Measurements from ENCODE around the gene BTAF1. TPM values are rescaled to one million over a fixed set of nuclear protein-coding genes. Genes with fewer than 3 reads are reported as not detected.

Gene BTAF1
- total RNA-seq, 1 donor from 2014 or later: 35.5 TPM

- Histone ChIP-seq H3K4me3 (ENCODE audit: low read length in 3 of 3) (no peak overlapping the region), H3K9ac (ENCODE audit: low read depth in 1 of 3, low read length in 3 of 3) (no peak overlapping the region), H3K36me3 (ENCODE audit: control insufficient read depth in 3 of 3, insufficient read depth in 3 of 3, low read length in 3 of 3) (peaks cover 0 to 11% (median 0%) of the 10 kb centered on the region in 3 donors), H3K27me3 (ENCODE audit: control insufficient read depth in 3 of 3, insufficient read depth in 3 of 3, low read length in 3 of 3) (no peaks in the 10 kb centered on the region), H3K4me1 (ENCODE audit: control insufficient read depth in 3 of 3, insufficient read depth in 3 of 3, low read length in 3 of 3) (no peaks in the 10 kb centered on the region), H3K9me3 (ENCODE audit: control insufficient read depth in 3 of 3, low read length in 3 of 3) (no peaks in the 10 kb centered on the region), H3K27ac (ENCODE audit: low read depth, low read length) (no peak overlapping the region)
Measured at GRCh38 chr10:91976317-91977051, 52.9 kb downstream of the BTAF1 start.

- no peak overlapping the region for H3K9ac ChIP-seq (ENCODE audit: low read depth in 1 of 3, low read length in 3 of 3)
- H3K4me1 ChIP-seq (ENCODE audit: control insufficient read depth in 3 of 3, insufficient read depth in 3 of 3, low read length in 3 of 3): no peaks in the 10 kb centered on the region
- no peak overlapping the region for H3K4me3 ChIP-seq (ENCODE audit: low read length in 3 of 3)
- no peak overlapping the region for H3K27ac ChIP-seq (ENCODE audit: low read depth, low read length)
- H3K27me3 ChIP-seq (ENCODE audit: control insufficient read depth in 3 of 3, insufficient read depth in 3 of 3, low read length in 3 of 3): no peaks in the 10 kb centered on the region
- no peaks in the 10 kb centered on the region for H3K9me3 ChIP-seq (ENCODE audit: control insufficient read depth in 3 of 3, low read length in 3 of 3)
- peaks cover 0 to 18% (median 6%) of the 10 kb centered on the region in 3 donors for H3K36me3 ChIP-seq (ENCODE audit: control insufficient read depth in 3 of 3, insufficient read depth in 3 of 3, low read length in 3 of 3)
Measured at GRCh38 chr10:91977491-91977890, 53.9 kb downstream of the BTAF1 start.

GRCh38 chr10:91978585-91978984, 55.0 kb downstream of the BTAF1 start:
- peaks cover 8 to 25% (median 17%) of the 10 kb centered on the region in 3 donors for H3K36me3 ChIP-seq (ENCODE audit: control insufficient read depth in 3 of 3, insufficient read depth in 3 of 3, low read length in 3 of 3)
- H3K4me3 ChIP-seq (ENCODE audit: low read length in 3 of 3): no peak overlapping the region
- H3K27ac ChIP-seq (ENCODE audit: low read depth, low read length): no peak overlapping the region
- H3K4me1 ChIP-seq (ENCODE audit: control insufficient read depth in 3 of 3, insufficient read depth in 3 of 3, low read length in 3 of 3): no peaks in the 10 kb centered on the region
- H3K27me3 ChIP-seq (ENCODE audit: control insufficient read depth in 3 of 3, insufficient read depth in 3 of 3, low read length in 3 of 3): no peaks in the 10 kb centered on the region
- H3K9ac ChIP-seq (ENCODE audit: low read depth in 1 of 3, low read length in 3 of 3): no peak overlapping the region
- no peaks in the 10 kb centered on the region for H3K9me3 ChIP-seq (ENCODE audit: control insufficient read depth in 3 of 3, low read length in 3 of 3)

- Histone ChIP-seq H3K36me3 (ENCODE audit: control insufficient read depth in 3 of 3, insufficient read depth in 3 of 3, low read length in 3 of 3) (peaks cover 8 to 29% (median 26%) of the 10 kb centered on the region in 3 donors), H3K9ac (ENCODE audit: low read depth in 1 of 3, low read length in 3 of 3) (no peak overlapping the region)
Measured at GRCh38 chr10:91980319-91980718, 56.7 kb downstream of the BTAF1 start.

DNA sequence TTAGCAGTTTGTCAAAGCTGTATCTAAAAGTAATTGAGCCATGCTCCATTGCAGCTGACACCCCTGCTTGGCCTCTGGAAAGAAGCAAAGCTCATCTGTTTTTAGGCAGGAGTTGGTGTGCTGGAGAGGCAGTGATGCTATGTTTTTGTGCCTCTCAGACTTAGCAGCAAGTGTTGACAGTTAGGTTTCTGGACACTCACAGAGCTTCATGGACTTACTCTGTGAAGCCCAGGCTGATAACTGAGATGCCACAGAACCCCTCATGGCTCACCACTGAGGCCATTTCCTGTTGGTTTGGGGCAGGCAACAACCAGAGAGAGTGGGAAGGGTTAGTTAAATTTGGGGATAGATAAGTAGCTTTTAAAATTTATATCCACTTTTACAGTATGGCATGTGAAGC, 59.8 kb downstream of the BTAF1 start:
- Histone ChIP-seq H3K27ac (ENCODE audit: low read depth, low read length) (no peak overlapping the region), H3K4me3 (ENCODE audit: low read length in 3 of 3) (no peak overlapping the region), H3K36me3 (ENCODE audit: control insufficient read depth in 3 of 3, insufficient read depth in 3 of 3, low read length in 3 of 3) (peaks cover 8 to 34% (median 33%) of the 10 kb centered on the region in 3 donors), H3K9ac (ENCODE audit: low read depth in 1 of 3, low read length in 3 of 3) (no peak overlapping the region), H3K27me3 (ENCODE audit: control insufficient read depth in 3 of 3, insufficient read depth in 3 of 3, low read length in 3 of 3) (no peaks in the 10 kb centered on the region), H3K4me1 (ENCODE audit: control insufficient read depth in 3 of 3, insufficient read depth in 3 of 3, low read length in 3 of 3) (no peaks in the 10 kb centered on the region), H3K9me3 (ENCODE audit: control insufficient read depth in 3 of 3, low read length in 3 of 3) (no peaks in the 10 kb centered on the region)

More at GRCh38 chr10:91980319-91980718, 56.7 kb downstream of the BTAF1 start:
- no peaks in the 10 kb centered on the region for H3K9me3 ChIP-seq (ENCODE audit: control insufficient read depth in 3 of 3, low read length in 3 of 3)
- no peaks in the 10 kb centered on the region for H3K4me1 ChIP-seq (ENCODE audit: control insufficient read depth in 3 of 3, insufficient read depth in 3 of 3, low read length in 3 of 3)
- H3K27me3 ChIP-seq (ENCODE audit: control insufficient read depth in 3 of 3, insufficient read depth in 3 of 3, low read length in 3 of 3): no peaks in the 10 kb centered on the region
- no peak overlapping the region for H3K4me3 ChIP-seq (ENCODE audit: low read length in 3 of 3)
- no peak overlapping the region for H3K27ac ChIP-seq (ENCODE audit: low read depth, low read length)

- Histone ChIP-seq H3K4me1 (ENCODE audit: control insufficient read depth in 3 of 3, insufficient read depth in 3 of 3, low read length in 3 of 3) (no peaks in the 10 kb centered on the region), H3K36me3 (ENCODE audit: control insufficient read depth in 3 of 3, insufficient read depth in 3 of 3, low read length in 3 of 3) (peaks cover 13 to 43% (median 31%) of the 10 kb centered on the region in 3 donors), H3K9ac (ENCODE audit: low read depth in 1 of 3, low read length in 3 of 3) (no peak overlapping the region), H3K27ac (ENCODE audit: low read depth, low read length) (no peak overlapping the region), H3K27me3 (ENCODE audit: control insufficient read depth in 3 of 3, insufficient read depth in 3 of 3, low read length in 3 of 3) (no peaks in the 10 kb centered on the region), H3K4me3 (ENCODE audit: low read length in 3 of 3) (no peak overlapping the region), H3K9me3 (ENCODE audit: control insufficient read depth in 3 of 3, low read length in 3 of 3) (no peaks in the 10 kb centered on the region)
Measured at GRCh38 chr10:91987397-91988037, 63.9 kb downstream of the BTAF1 start.

DNA sequence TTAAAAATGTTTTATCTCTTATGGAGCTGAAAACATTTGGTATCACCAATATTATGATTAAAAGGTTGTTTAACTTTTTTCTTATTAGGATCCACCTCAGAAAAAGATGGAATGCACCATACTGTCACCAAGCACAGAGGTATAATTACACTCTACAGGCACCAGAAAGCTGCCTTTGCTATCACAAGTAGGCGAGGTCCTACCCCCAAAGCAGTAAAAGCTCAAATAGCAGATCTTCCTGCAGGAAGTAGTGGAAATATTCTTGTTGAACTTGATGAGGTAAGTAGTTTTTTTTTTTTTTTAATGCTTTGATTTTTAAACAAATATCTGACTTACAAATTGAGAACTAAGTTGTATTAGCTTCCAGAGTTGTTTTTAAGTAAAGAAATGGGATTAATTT, 68.5 kb downstream of the BTAF1 start:
- Histone ChIP-seq H3K27ac (ENCODE audit: low read depth, low read length) (no peak overlapping the region), H3K9me3 (ENCODE audit: control insufficient read depth in 3 of 3, low read length in 3 of 3) (no peaks in the 10 kb centered on the region), H3K36me3 (ENCODE audit: control insufficient read depth in 3 of 3, insufficient read depth in 3 of 3, low read length in 3 of 3) (peaks cover 14 to 41% (median 31%) of the 10 kb centered on the region in 3 donors), H3K4me1 (ENCODE audit: control insufficient read depth in 3 of 3, insufficient read depth in 3 of 3, low read length in 3 of 3) (no peaks in the 10 kb centered on the region), H3K9ac (ENCODE audit: low read depth in 1 of 3, low read length in 3 of 3) (no peak overlapping the region), H3K27me3 (ENCODE audit: control insufficient read depth in 3 of 3, insufficient read depth in 3 of 3, low read length in 3 of 3) (no peaks in the 10 kb centered on the region), H3K4me3 (ENCODE audit: low read length in 3 of 3) (no peak overlapping the region)

DNA sequence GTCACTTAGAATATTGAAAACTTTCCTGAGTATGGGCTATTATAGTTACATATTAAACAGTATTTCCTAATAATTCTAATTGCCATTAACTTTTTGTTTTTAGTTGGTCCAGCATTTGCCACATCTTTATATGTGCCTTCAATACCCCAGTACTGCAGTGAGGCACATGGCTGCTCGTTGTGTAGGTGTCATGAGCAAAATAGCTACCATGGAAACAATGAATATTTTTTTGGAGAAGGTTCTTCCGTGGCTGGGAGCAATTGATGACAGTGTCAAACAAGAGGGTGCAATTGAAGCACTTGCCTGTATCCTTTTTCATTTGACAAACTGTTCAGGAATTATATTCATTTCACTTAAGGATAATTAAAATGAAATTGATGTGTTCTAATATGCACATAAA, 72.7 kb downstream of the BTAF1 start:
- Histone ChIP-seq H3K9ac (ENCODE audit: low read depth in 1 of 3, low read length in 3 of 3) (no peak overlapping the region), H3K9me3 (ENCODE audit: control insufficient read depth in 3 of 3, low read length in 3 of 3) (no peaks in the 10 kb centered on the region), H3K4me3 (ENCODE audit: low read length in 3 of 3) (no peak overlapping the region), H3K27ac (ENCODE audit: low read depth, low read length) (no peak overlapping the region), H3K27me3 (ENCODE audit: control insufficient read depth in 3 of 3, insufficient read depth in 3 of 3, low read length in 3 of 3) (no peaks in the 10 kb centered on the region), H3K36me3 (ENCODE audit: control insufficient read depth in 3 of 3, insufficient read depth in 3 of 3, low read length in 3 of 3) (peaks cover 20 to 37% (median 25%) of the 10 kb centered on the region in 3 donors), H3K4me1 (ENCODE audit: control insufficient read depth in 3 of 3, insufficient read depth in 3 of 3, low read length in 3 of 3) (no peaks in the 10 kb centered on the region)

- no peaks in the 10 kb centered on the region for H3K27me3 ChIP-seq (ENCODE audit: control insufficient read depth in 3 of 3, insufficient read depth in 3 of 3, low read length in 3 of 3)
- H3K4me1 ChIP-seq (ENCODE audit: control insufficient read depth in 3 of 3, insufficient read depth in 3 of 3, low read length in 3 of 3): no peaks in the 10 kb centered on the region
- no peak overlapping the region for H3K9ac ChIP-seq (ENCODE audit: low read depth in 1 of 3, low read length in 3 of 3)
- no peak overlapping the region for H3K27ac ChIP-seq (ENCODE audit: low read depth, low read length)
- H3K4me3 ChIP-seq (ENCODE audit: low read length in 3 of 3): no peak overlapping the region
- no peaks in the 10 kb centered on the region for H3K9me3 ChIP-seq (ENCODE audit: control insufficient read depth in 3 of 3, low read length in 3 of 3)
- peaks cover 11 to 24% (median 13%) of the 10 kb centered on the region in 3 donors for H3K36me3 ChIP-seq (ENCODE audit: control insufficient read depth in 3 of 3, insufficient read depth in 3 of 3, low read length in 3 of 3)
Measured at GRCh38 chr10:92001581-92001980, 78.0 kb downstream of the BTAF1 start.

DNA sequence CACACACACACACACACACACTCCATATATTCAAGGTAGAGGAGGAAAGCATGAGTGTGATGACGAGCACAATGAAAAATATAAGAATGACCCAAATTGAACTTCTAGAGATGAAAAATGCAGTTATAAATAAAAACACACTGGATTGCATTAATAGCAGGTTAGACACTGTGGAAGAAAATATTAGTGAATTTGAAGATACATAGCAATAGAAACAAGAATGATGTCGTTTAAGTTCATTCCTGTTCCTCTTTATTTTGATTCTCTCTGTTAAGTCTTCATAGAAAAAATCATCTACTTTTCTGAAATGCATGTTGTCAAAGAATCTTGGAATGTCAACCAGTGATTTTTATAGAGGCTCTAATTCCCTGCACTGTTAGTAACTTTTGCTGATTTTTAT, 78.4 kb downstream of the BTAF1 start:
- H3K27me3 ChIP-seq (ENCODE audit: control insufficient read depth in 3 of 3, insufficient read depth in 3 of 3, low read length in 3 of 3): no peaks in the 10 kb centered on the region
- peaks cover 11 to 24% (median 13%) of the 10 kb centered on the region in 3 donors for H3K36me3 ChIP-seq (ENCODE audit: control insufficient read depth in 3 of 3, insufficient read depth in 3 of 3, low read length in 3 of 3)
- H3K9me3 ChIP-seq (ENCODE audit: control insufficient read depth in 3 of 3, low read length in 3 of 3): no peaks in the 10 kb centered on the region
- no peak overlapping the region for H3K27ac ChIP-seq (ENCODE audit: low read depth, low read length)
- no peak overlapping the region for H3K9ac ChIP-seq (ENCODE audit: low read depth in 1 of 3, low read length in 3 of 3)
- H3K4me3 ChIP-seq (ENCODE audit: low read length in 3 of 3): no peak overlapping the region
- no peaks in the 10 kb centered on the region for H3K4me1 ChIP-seq (ENCODE audit: control insufficient read depth in 3 of 3, insufficient read depth in 3 of 3, low read length in 3 of 3)
